GM23338 (cell line): ENCODE measurements around the gene PDE4D.

Experiments
- CREB1 ChIP-seq: fragments of 250-450 bp; sonication (Bioruptor Pico); IDR thresholded peaks from 2 replicates; pipeline ENCODE4 v1.5.0; 2020; ENCODE audit warnings: low read depth, mild to moderate bottlenecking, moderate library complexity
- EZH2 ChIP-seq: fragments of 200-600 bp; sonication (generic); IDR thresholded peaks from one replicate; pipeline ENCODE4 v1.8.0; 2017; ENCODE audit warnings: antibody characterized with exemption, mild to moderate bottlenecking, low read depth; ENCODE audit not compliant: unreplicated experiment
- EZH2phosphoT487 ChIP-seq: fragments of 200-600 bp; sonication (generic); IDR thresholded peaks from one replicate; pipeline ENCODE4 v1.8.1; 2018; ENCODE audit warnings: antibody characterized with exemption; ENCODE audit not compliant: unreplicated experiment
- JUNB ChIP-seq: IDR thresholded peaks from one replicate; pipeline ENCODE4 v1.6.1; 2016; ENCODE audit warnings: antibody characterized with exemption; ENCODE audit not compliant: unreplicated experiment
- NANOG ChIP-seq: IDR thresholded peaks from 2 replicates; pipeline ENCODE4 v1.6.1; 2016; ENCODE audit warnings: antibody characterized with exemption, borderline replicate concordance
- POLR2AphosphoS5 ChIP-seq: IDR thresholded peaks from 2 replicates; pipeline ENCODE4 v1.6.1; 2016; ENCODE audit warnings: antibody characterized with exemption, low read depth
- REST ChIP-seq: IDR thresholded peaks from one replicate; pipeline ENCODE4 v1.6.1; 2018; ENCODE audit warnings: antibody characterized with exemption; ENCODE audit not compliant: unreplicated experiment
- ZNF114 ChIP-seq: fragments of 250-450 bp; sonication (Bioruptor Pico); IDR thresholded peaks from 2 replicates; pipeline ENCODE4 v1.5.0; 2020; ENCODE audit warnings: mild to moderate bottlenecking, moderate library complexity
- ZNF331 ChIP-seq: fragments of 250-450 bp; sonication (Bioruptor Pico); IDR thresholded peaks from 2 replicates; pipeline ENCODE4 v1.5.0; 2020; ENCODE audit warnings: low read depth, mild to moderate bottlenecking, moderate library complexity
- TF ChIP-seq, protein P1 (sequence below), 2 experiments: fragments of 200-600 bp in 1 of 2; sonication (generic) in 1 of 2; conservative IDR thresholded peaks; 2 replicates each; pipeline versions ENCODE4 v1.5.1 to v1.6.1; 2016 to 2017; ENCODE audit warnings: antibody characterized with exemption in 2 of 2, low read depth in 2 of 2, mild to moderate bottlenecking in 2 of 2, moderate library complexity in 1 of 2
- TF ChIP-seq, protein P2 (sequence below): IDR thresholded peaks from 2 replicates; pipeline ENCODE4 v1.6.1; 2016; ENCODE audit warnings: antibody characterized with exemption

DNA sequence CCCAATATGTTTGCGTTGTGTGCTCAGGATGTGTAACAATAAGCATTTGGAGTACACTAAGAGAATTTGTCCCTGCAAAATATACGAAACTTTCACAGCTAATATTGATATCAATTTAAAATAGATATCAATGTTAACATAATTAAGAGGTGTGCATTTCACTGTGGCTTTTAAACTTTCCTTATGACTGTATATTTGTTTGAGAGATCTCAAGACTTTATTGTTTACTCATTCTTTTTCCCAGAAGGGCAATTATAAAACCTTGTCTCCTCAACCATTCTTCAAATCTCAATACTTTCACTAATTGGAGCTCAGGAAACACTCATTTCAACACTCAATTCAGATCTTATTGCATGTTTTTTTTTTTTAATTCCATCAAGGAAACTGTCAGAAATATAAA, 241.1 kb downstream of the PDE4D start:
- no peak for TF ChIP-seq CREB1 (CRISPR knock-in tag)
- TF ChIP-seq, protein P1, sequence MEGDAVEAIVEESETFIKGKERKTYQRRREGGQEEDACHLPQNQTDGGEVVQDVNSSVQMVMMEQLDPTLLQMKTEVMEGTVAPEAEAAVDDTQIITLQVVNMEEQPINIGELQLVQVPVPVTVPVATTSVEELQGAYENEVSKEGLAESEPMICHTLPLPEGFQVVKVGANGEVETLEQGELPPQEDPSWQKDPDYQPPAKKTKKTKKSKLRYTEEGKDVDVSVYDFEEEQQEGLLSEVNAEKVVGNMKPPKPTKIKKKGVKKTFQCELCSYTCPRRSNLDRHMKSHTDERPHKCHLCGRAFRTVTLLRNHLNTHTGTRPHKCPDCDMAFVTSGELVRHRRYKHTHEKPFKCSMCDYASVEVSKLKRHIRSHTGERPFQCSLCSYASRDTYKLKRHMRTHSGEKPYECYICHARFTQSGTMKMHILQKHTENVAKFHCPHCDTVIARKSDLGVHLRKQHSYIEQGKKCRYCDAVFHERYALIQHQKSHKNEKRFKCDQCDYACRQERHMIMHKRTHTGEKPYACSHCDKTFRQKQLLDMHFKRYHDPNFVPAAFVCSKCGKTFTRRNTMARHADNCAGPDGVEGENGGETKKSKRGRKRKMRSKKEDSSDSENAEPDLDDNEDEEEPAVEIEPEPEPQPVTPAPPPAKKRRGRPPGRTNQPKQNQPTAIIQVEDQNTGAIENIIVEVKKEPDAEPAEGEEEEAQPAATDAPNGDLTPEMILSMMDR (conservative IDR thresholded peaks at IDR 0.05; ENCODE audit: low read depth in 2 of 2), result no peak
- TF ChIP-seq REST, result no peak
- TF ChIP-seq EZH2, result no peak
- no peak for TF ChIP-seq POLR2AphosphoS5
- TF ChIP-seq ZNF114 (CRISPR knock-in tag), result no peak
- no peak for TF ChIP-seq JUNB
- TF ChIP-seq NANOG, result no peak
- no peak for TF ChIP-seq EZH2phosphoT487
- TF ChIP-seq, protein P2, sequence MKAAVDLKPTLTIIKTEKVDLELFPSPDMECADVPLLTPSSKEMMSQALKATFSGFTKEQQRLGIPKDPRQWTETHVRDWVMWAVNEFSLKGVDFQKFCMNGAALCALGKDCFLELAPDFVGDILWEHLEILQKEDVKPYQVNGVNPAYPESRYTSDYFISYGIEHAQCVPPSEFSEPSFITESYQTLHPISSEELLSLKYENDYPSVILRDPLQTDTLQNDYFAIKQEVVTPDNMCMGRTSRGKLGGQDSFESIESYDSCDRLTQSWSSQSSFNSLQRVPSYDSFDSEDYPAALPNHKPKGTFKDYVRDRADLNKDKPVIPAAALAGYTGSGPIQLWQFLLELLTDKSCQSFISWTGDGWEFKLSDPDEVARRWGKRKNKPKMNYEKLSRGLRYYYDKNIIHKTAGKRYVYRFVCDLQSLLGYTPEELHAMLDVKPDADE, result no peak
- no peak for TF ChIP-seq ZNF331 (CRISPR knock-in tag)
